Transverse colon (tissue), 4 donors: ENCODE measurements around the gene ARHGAP10. TPM values are rescaled to one million over a fixed set of nuclear protein-coding genes. Genes with fewer than 3 reads are reported as not detected.

Source experiments
- DNase-seq: peaks from one replicate; pipeline ENCODE4 v3.0.0-alpha.2; 2019
- H3K27ac ChIP-seq, 4 donors: fragments of 200-600 bp; sonication (generic); 2 replicates each; pipeline ENCODE4 v1.5.1; 2016 to 2018; ENCODE audit warnings: inconsistent platforms in 4 of 4
- H3K27me3 ChIP-seq: fragments of 200-600 bp; sonication (generic); 2 replicates; pipeline ENCODE4 v1.5.1; 2017; ENCODE audit warnings: inconsistent platforms
- H3K36me3 ChIP-seq, 4 donors: fragments of 200-600 bp; sonication (generic); 2 replicates each; pipeline ENCODE4 v1.5.1; 2017 to 2019; ENCODE audit warnings: inconsistent platforms in 4 of 4
- H3K4me1 ChIP-seq, 4 donors: fragments of 200-600 bp; sonication (generic); 2 replicates each; pipeline ENCODE4 v1.5.1; 2017 to 2020; ENCODE audit warnings: inconsistent platforms in 4 of 4
- H3K4me3 ChIP-seq, 4 donors: fragments of 200-600 bp; sonication (generic); 1 replicate in 1 of 4; 2 replicates in 3 of 4; pipeline versions ENCODE4 v1.5.1 to v1.6.1; 2017 to 2019; ENCODE audit warnings: inconsistent platforms in 4 of 4
- H3K9me3 ChIP-seq, 2 donors: fragments of 200-600 bp; sonication (generic); 2 replicates each; pipeline ENCODE4 v1.5.1; 2017 to 2019; ENCODE audit warnings: inconsistent platforms in 2 of 2
- CTCF ChIP-seq, 5 experiments: fragments of 200-600 bp in 3 of 5; fragments of 450-650 bp in 2 of 5; sonication (generic) in 3 of 5; IDR thresholded peaks; 1 replicate in 2 of 5; 2 replicates in 3 of 5; pipeline ENCODE4 v1.5.1; 2016 to 2017; ENCODE audit warnings: antibody characterized with exemption in 5 of 5, inconsistent platforms in 3 of 5, mild to moderate bottlenecking in 2 of 5, moderate library complexity in 1 of 5
- EP300 ChIP-seq: sonication (generic); formaldehyde crosslinking; IDR thresholded peaks from one replicate; pipeline ENCODE4 v1.6.1; 2017; ENCODE audit warnings: antibody characterized with exemption, low read depth
- POLR2A ChIP-seq: fragments of 450-650 bp; IDR thresholded peaks from one replicate; pipeline ENCODE4 v1.6.1; 2016; ENCODE audit warnings: antibody characterized with exemption, mild to moderate bottlenecking, moderate library complexity
- POLR2AphosphoS5 ChIP-seq, 3 donors: sonication (generic); formaldehyde crosslinking; IDR thresholded peaks; one replicate each; pipeline ENCODE4 v1.6.1; 2016; ENCODE audit warnings: antibody characterized with exemption in 3 of 3
- WGBS, 2 donors: methylation state at CpG; one replicate each; pipeline ENCODE4 v1.1.5; 2018; ENCODE audit warnings: low coverage in 1 of 2; 5-methylcytosine and 5-hydroxymethylcytosine counted together
- in situ Hi-C, 4 donors: fragments of 200-750 bp; cut with MboI; loops; one replicate each; pipeline versions ENCODE4 v1.15.0 to v1.15.1; 2017; ENCODE audit warnings: low sequenced_read_pairs in 3 of 4, low pct_ligation_motif_present in 1 of 4, low pct_unique_long_range_greater_than_20kb in 1 of 4
- intact Hi-C: fragments of 100-400 bp; cut with DNase I; formaldehyde crosslinking; loops from one replicate; pipeline ENCODE4 v1.15.1; 2023; ENCODE audit warnings: low total_unique reads
- total RNA-seq, 4 donors: library from RNA; depleted of rRNA; stranded (reverse); fragments of >200 nt; gene quantifications; one replicate each; pipeline ENCODE4 v1.1.0, GENCODE V29; 2016

ARHGAP10 gene
- total RNA-seq, 4 donors from 2014 or later = 14.7 to 27.3 (median 22.9) TPM

GRCh38 chr4:148090503-148091476 lies 358.9 kb downstream of the ARHGAP10 start:
- Histone ChIP-seq H3K36me3 (no peaks in the 10 kb centered on the region), H3K4me3 (no peak overlapping the region), H3K9me3 (no peaks in the 10 kb centered on the region), H3K27ac (no peak overlapping the region), H3K27me3 (no peaks in the 10 kb centered on the region), H3K4me1 (no peaks in the 10 kb centered on the region)
- 95 to 100% methylated on average over 2 to 17 of the region's 17 CpGs for WGBS, 2 donors
- TF ChIP-seq POLR2A (no peak), POLR2AphosphoS5 (IDR thresholded peaks at IDR 0.05) (no peak), EP300 (no peak), CTCF (IDR thresholded peaks at IDR 0.05) (no peak)
- DNase-seq = no peak
- in situ Hi-C loops = no loop called here
- intact Hi-C loops = no loop called here

GRCh38 chr4:148091896-148092295 lies 360.0 kb downstream of the ARHGAP10 start:
- no peak for DNase-seq
- Histone ChIP-seq H3K36me3 (no peaks in the 10 kb centered on the region), H3K27ac (no peak overlapping the region), H3K27me3 (no peaks in the 10 kb centered on the region), H3K9me3 (no peaks in the 10 kb centered on the region), H3K4me1 (no peaks in the 10 kb centered on the region), H3K4me3 (no peak overlapping the region)
- intact Hi-C loops = no loop called here
- in situ Hi-C loops = no loop called here
- WGBS, 2 donors = 84 to 86% methylated on average over 3 to 4 of the region's 4 CpGs
- TF ChIP-seq POLR2A (no peak), CTCF (IDR thresholded peaks at IDR 0.05) (no peak), POLR2AphosphoS5 (IDR thresholded peaks at IDR 0.05) (no peak), EP300 (no peak)

- WGBS, 2 donors = 92 to 93% methylated on average over 6 to 11 of the region's 11 CpGs
- Histone ChIP-seq H3K27ac (no peak overlapping the region), H3K9me3 (no peaks in the 10 kb centered on the region), H3K36me3 (no peaks in the 10 kb centered on the region), H3K4me1 (no peaks in the 10 kb centered on the region), H3K27me3 (no peaks in the 10 kb centered on the region), H3K4me3 (no peak overlapping the region)
- no peak for DNase-seq
- intact Hi-C loops (no loop called here), in situ Hi-C loops (no loop called here)
- no peak for TF ChIP-seq CTCF (IDR thresholded peaks at IDR 0.05)
- TF ChIP-seq POLR2AphosphoS5 (IDR thresholded peaks at IDR 0.05) = no peak
- TF ChIP-seq POLR2A = no peak
- TF ChIP-seq EP300 = no peak
These were observed 360.6 kb downstream of the ARHGAP10 start for GRCh38 chr4:148092316-148093014.

- TF ChIP-seq CTCF (IDR thresholded peaks at IDR 0.05) = no peak
- TF ChIP-seq EP300 = no peak
- no peak for TF ChIP-seq POLR2AphosphoS5 (IDR thresholded peaks at IDR 0.05)
- no peak for TF ChIP-seq POLR2A
- no peaks in the 10 kb centered on the region for H3K27me3 ChIP-seq
- intact Hi-C loops (no loop called here), in situ Hi-C loops (no loop called here)
- WGBS, 2 donors = 96 to 100% methylated on average over 3 to 4 of the region's 5 CpGs
- no peak for DNase-seq
- no peak overlapping the region for H3K27ac ChIP-seq
- H3K9me3 ChIP-seq = no peaks in the 10 kb centered on the region
- H3K4me3 ChIP-seq = no peak overlapping the region
- H3K4me1 ChIP-seq = no peaks in the 10 kb centered on the region
- H3K36me3 ChIP-seq = no peaks in the 10 kb centered on the region
These were observed 361.2 kb downstream of the ARHGAP10 start for GRCh38 chr4:148093065-148093464.
